Measurements from ENCODE around the gene SVOPL.

GRCh38 chr7:138579671-138580070 lies 121.5 kb downstream of the SVOPL start:
- TF ChIP-seq, protein P1, sequence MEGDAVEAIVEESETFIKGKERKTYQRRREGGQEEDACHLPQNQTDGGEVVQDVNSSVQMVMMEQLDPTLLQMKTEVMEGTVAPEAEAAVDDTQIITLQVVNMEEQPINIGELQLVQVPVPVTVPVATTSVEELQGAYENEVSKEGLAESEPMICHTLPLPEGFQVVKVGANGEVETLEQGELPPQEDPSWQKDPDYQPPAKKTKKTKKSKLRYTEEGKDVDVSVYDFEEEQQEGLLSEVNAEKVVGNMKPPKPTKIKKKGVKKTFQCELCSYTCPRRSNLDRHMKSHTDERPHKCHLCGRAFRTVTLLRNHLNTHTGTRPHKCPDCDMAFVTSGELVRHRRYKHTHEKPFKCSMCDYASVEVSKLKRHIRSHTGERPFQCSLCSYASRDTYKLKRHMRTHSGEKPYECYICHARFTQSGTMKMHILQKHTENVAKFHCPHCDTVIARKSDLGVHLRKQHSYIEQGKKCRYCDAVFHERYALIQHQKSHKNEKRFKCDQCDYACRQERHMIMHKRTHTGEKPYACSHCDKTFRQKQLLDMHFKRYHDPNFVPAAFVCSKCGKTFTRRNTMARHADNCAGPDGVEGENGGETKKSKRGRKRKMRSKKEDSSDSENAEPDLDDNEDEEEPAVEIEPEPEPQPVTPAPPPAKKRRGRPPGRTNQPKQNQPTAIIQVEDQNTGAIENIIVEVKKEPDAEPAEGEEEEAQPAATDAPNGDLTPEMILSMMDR (IDR thresholded peaks at IDR 0.05; ENCODE audit: poor library complexity): no peak
- TF ChIP-seq EZH2phosphoT487 (IDR thresholded peaks at IDR 0.05; ENCODE audit: low read depth, severe bottlenecking, unreplicated experiment): no peak

Data from hepatocyte (in vitro differentiated cells).